SK-N-MC (cell line): ENCODE data around the gene CTCF.

ENCODE experiments used
- EZH2 ChIP-seq: fragments of 200-600 bp; sonication (generic); IDR thresholded peaks from one replicate; pipeline ENCODE4 v1.6.1; 2017; ENCODE audit warnings: antibody characterized with exemption
- POLR2AphosphoS5 ChIP-seq: IDR thresholded peaks from 2 replicates; pipeline ENCODE4 v1.6.1; 2012; ENCODE audit warnings: mild to moderate bottlenecking, low read depth, low read length, borderline replicate concordance

DNA sequence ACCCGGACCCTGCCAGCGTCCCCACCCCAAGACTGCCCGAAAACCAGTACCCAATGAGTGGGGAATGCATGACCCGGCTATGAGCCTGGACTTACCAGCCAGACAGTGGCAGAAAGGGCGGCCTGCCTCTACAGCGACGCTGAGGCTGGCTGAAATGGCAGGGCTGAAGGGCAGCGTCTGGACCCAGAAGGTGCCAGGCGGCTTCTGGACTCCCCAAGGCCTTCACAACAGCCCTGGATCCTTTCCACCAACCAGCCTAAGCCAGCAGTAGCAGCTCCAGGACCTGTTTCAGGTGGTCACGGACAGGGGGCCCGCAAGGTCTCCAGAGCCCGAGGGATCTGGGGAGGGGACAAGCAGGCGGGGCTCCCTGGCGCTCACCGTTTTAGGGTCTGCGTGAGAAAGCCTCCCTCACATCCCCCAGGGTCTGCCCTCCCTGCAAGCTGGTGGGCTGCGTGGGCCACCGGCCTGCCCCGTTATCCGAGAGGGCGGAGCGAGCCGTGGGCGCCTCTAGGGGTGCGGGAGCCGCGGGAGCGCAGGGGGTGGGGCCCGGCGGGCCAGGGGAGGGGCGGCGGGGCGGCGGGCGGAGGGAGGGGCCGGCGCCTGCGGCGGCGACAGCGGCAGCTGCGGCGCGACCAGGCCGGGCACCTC lies 34.0 kb upstream of the CTCF start, which contains the start of gene RIPOR1:
- TF ChIP-seq POLR2AphosphoS5: no peak
- no peak for TF ChIP-seq EZH2
